ENCODE measurements around the gene AARS2. TPM values are rescaled to one million over a fixed set of nuclear protein-coding genes. Genes with fewer than 3 reads are reported as not detected.

The AARS2 gene
- total RNA-seq, 1 experiment from 2014 or later, result 17.4 TPM

DNA sequence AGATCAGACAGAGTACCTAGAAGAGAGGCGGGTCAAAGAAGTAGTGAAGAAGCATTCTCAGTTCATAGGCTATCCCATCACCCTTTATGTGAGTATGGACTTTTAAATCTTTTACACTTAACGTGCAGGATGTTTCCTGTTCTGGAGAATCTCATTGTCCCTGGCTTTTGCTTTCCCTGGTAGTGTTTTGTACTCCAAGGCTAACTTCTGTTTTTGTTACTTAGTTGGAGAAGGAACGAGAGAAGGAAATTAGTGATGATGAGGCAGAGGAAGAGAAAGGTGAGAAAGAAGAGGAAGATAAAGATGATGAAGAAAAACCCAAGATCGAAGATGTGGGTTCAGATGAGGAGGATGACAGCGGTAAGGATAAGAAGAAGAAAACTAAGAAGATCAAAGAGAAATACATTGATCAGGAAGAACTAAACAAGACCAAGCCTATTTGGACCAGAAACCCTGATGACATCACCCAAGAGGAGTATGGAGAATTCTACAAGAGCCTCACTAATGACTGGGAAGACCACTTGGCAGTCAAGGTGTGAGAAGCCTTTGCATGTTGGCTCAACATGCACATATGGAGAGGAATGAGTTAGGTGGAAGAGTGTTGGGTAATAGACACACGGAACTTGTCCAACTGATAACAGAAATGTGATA lies 63.0 kb downstream of the AARS2 start:
- no peak for DNase-seq (ENCODE audit: low read depth)

Other genes with a start within 250 kb of the AARS2 start
- 98.1 and 172 TPM in 2 replicates for gene MRPL14, start 185.9 kb downstream of the AARS2 start, total RNA-seq (2014; rRNA removed; shearing (Covaris generic))
- gene TMEM63B, start 185.8 kb downstream of the AARS2 start, total RNA-seq (2014; rRNA removed; shearing (Covaris generic)), result 14.1 and 19.1 TPM in 2 replicates
- gene CAPN11, start 154.5 kb downstream of the AARS2 start, total RNA-seq (2014; rRNA removed; shearing (Covaris generic)), result not detected in 2 replicates
- gene MYMX, start 96.4 kb downstream of the AARS2 start, total RNA-seq (2014; rRNA removed; shearing (Covaris generic)), result not detected in 2 replicates
- 55.2 and 78.8 TPM in 2 replicates for gene SLC29A1, start 89.8 kb downstream of the AARS2 start, total RNA-seq (2014; rRNA removed; shearing (Covaris generic))
- gene HSP90AB1, start 66.2 kb downstream of the AARS2 start, total RNA-seq (2014; rRNA removed; shearing (Covaris generic)), result 1,711 and 1,925 TPM in 2 replicates
- 123 and 127 TPM in 2 replicates for gene SLC35B2, start 55.8 kb downstream of the AARS2 start, total RNA-seq (2014; rRNA removed; shearing (Covaris generic))
- 11.4 and 12.5 TPM in 2 replicates for gene NFKBIE, start 47.8 kb downstream of the AARS2 start, total RNA-seq (2014; rRNA removed; shearing (Covaris generic))
- gene TMEM151B, start 42.9 kb downstream of the AARS2 start, total RNA-seq (2014; rRNA removed; shearing (Covaris generic)), result not detected in 2 replicates
- gene SPATS1, start 29.3 kb upstream of the AARS2 start, total RNA-seq (2014; rRNA removed; shearing (Covaris generic)), result not detected in 2 replicates
- gene CDC5L, start 74.4 kb upstream of the AARS2 start, total RNA-seq (2014; rRNA removed; shearing (Covaris generic)), result 22.6 and 23.5 TPM in 2 replicates